Stimulated activated CD4-positive, alpha-beta T cell treated with anti-CD3 and anti-CD28 coated beads, TNF-alpha, amount 100 ng/mL, for 1 hour (primary cell): ENCODE data around the gene TUBB1.
A peak's percentile ranks its signal among the peaks of the same experiment; 100 is the strongest.
"Not testable (repeated sequence)": the region's sequence is repeated elsewhere in the genome, so short reads cannot be mapped to it uniquely, and the experiment has no call there.

Source experiments
- DNase-seq, 3 donors: peaks; one replicate each; pipeline ENCODE4 v3.0.0-alpha.2; 2020; ENCODE audit warnings: low read depth in 3 of 3, low spot score in 1 of 3

The TUBB1 gene

GRCh38 chr20:59019217-59019616, at the start of gene TUBB1:
TUBB1 (plus strand) TSS chr20:59019429; CDS start chr20:59019523, 94 bp downstream.
- no peak for DNase-seq

DNA sequence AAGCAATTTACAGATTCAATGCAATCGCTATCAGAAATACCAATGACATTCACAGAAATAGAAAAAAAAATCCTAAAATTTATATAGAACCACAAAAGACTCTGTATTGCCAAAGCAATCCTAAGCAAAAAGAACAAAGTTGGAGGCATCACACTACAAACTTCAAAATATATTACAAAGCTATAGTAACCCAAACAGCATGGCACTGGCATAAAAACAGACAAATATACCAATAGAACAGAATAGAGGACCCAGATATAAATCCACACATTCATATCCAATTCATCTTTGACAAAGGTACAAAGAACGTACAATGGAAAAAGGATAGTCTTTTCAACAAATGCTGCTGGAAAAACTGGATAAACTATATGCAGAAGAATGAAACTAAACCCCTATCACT, 49.8 kb upstream of the TUBB1 start:
- no peak for DNase-seq

GRCh38 chr20:58970146-58970545, 49.1 kb upstream of the TUBB1 start:
- no peak for DNase-seq

DNA sequence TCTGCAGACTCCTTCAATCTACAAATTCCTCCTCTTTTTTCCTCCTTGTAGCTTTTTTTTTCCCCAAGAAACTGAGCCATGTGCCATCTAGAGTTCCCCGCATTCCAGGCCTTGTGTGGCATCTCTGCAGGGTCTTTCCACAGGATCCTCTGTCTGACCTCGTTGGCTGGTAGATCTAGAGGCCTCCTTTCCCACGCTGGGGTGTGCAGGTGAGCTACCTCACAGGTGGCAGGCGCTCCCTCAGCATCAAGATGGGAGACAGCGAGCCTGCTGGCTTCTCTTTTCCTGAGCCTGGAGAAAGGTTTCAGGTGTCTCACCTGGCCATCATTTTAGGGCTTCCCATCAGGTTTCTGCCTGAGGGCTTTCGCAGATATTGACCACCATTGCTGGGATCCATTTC, 47.8 kb upstream of the TUBB1 start:
- no peak for DNase-seq

- no peak for DNase-seq
Observed at GRCh38 chr20:58973179-58973578, 46.0 kb upstream of the TUBB1 start.

DNA sequence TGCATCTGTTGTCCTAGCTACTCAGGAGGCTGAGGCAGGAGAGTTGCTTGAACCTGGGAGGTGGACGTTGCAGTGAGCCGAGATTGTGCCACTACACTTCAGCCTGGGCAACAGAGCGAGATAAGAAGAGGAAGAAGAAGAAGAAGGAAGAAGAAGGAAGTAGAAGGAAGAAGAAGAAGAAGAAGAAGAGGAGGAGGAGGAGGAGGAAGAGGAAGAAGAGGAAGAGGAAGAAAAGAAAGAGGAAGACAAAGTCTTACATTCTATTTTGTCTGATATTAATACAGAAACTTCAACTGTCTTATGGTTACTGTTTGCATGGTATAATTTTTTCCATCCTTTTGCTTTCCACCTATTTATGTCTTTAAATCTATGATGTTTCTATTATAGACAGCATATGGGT, 45.4 kb upstream of the TUBB1 start:
- no peak for DNase-seq

DNA sequence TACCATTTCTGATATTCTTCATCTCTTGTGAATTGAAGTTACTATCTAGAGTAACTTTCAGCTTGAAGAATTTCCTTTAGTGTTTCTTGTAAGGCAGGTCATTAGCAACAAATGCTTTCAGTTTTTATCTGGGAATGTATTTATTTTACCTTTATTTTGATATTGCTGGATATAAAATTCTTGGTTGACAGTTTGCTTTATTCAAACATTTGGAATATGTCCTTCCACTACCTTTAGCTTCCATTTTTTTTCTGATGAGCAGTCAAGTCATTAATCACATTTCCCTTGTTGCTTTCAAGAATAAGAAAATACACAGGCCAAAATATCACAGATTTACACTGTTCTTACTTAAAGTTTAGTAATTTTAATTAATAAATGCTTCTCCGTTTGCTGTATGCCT, 43.9 kb upstream of the TUBB1 start:
- DNase-seq = no peak

DNA sequence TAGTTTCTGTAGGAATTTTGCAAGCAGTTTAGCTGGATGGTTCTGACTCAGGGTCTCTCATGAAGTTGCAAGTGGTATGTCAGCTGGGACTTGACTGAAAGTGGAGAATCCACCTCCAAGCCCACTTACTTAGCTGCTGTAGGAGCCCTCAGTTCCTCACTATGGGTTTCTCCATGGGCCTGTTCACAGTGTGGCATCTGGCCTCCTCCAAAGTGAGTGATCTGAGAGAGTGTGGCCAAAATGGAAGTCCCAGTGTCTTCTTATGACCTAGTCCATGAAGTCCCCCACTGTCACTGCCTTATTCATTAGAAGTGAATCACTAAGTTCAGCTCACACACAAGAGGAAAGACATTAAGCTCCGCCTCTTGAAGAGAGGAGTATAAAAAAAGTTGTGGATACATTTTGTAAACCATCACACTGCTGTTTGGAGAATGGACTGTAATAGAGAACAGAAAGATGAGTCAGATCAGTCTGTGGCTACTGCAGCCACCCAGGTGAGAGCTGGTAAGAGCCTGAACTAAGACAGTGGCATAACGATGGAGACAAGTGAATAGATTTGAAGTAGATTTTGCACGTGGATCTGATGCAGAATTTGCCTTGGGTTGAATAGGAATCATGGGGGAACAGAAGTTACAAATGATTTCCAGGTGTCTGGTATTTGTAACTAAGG, 43.0 kb upstream of the TUBB1 start:
- no peak for DNase-seq

DNA sequence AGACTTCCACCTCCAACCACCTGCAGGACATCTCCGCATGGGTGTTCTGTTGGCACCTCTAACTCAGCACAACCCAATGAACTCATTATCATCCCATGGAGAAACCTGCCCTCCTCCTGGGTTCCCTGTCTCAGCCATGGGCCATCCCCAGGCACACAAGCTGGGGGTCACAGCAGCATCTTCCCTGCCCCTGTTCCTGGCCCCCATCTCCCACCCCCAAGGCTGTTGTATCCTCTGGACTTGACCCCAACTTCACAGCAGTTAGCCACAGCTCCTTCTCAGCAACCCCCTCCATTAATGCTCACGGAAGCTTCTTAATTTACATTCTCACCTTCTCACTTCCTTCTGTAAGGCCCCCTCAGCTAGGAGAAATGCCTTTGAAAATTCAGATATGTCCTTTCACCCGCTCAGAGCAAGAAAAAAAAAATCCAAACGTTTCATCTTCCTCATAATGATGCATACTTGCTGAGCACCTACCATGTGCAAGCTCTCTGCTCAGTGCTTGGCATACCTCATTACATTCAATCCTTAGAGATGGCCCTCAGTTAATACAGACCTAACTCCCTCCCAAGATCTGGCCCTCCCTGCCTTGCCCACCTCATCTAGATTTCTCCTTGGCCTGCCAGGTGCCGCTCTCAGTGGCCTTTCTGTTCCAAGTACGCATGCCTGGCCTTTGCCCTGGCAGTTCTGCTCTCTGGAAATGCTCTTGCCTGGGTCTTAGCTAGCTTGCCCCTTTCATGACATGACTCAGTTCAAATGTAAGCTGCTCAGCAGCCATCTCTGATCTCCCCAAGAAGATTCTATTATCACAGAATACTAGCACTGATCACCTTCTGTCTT, 40.7 kb upstream of the TUBB1 start:
- no peak for DNase-seq

DNA sequence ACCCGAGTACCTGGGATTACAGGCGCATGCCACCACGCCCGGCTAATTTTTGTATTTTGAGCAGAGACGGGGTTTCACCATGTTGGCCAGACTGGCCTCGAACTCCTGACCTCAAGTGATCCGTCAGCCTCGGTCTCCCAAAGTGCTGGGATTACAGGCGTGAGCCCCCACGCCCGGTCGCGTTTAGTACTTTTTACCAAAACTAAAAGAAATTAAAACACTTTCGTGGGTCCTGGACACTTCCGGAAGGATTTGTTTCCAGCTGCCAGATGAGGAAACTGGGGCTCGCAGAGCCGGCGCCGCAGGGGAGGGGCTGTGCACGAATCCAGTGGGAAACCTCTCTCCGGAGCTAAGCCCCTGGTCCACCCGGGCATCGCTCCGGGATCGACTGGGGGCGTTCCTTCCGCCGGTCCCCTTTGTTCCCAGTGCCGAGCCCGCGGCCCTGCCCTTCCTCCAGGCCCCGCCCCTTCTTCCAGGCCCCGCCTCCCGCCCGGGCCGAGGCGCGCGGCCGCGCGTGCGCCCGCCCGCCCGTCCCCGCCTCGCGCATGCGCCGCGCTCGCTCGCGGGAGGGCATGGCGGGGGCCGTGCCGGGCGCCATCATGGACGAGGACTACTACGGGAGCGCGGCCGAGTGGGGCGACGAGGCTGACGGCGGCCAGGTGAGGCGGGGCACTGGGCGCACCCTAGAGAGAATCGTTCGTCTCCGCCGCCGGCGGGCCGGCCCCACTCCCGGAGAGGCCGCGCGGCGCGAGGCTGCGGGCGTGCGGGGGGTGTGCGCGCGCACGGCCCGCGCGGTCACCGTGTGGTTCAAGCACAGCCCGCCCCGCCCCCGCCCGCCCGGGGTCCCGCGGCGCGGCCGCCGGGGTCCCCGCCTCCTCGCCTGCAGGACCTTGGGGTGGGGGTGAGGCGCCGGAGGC, 38.3 kb upstream of the TUBB1 start, which contains the start of gene NELFCD:
NELFCD (plus strand) TSS at position 546 of the 917 bp plus-strand sequence; CDS start at position 600, 54 bp downstream.
- DNase-seq = peak; percentile 70 to 94 (median 83)

DNA sequence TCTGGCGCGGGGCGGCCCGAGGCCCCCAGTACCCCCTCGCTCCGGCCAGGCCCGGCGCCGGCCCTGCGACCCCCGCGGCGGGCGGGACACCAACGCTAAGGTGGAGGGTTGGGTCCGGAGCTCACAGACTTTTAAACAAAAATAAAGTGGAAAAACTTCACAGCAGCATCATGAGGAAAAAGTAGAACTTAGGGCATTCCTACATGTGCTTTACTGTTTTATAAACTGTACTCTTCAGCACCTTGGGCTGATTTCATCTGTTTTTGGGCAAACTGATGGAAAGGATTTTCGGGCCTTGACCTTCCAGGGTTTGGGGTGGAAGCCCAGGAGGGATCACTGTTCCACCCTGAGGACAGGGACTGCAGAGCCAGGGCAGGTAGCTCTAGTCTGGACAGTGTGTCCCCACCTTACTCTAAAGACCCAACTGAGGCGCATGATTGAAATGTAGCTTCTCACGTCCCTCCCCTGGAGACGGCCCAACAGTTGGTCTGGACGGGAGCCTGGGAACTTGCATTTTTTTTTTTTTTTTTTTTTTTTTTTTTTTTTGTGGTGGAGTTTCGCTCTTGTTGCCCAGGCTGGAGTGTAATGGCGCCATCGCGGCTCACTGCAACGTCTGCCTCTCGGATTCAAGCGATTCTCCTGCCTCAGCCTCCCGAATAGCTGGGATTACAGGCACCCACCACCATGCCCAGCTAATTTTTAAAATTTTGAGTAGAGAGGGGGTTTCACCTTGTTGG, 37.4 kb upstream of the TUBB1 start:
- no peak for DNase-seq

DNA sequence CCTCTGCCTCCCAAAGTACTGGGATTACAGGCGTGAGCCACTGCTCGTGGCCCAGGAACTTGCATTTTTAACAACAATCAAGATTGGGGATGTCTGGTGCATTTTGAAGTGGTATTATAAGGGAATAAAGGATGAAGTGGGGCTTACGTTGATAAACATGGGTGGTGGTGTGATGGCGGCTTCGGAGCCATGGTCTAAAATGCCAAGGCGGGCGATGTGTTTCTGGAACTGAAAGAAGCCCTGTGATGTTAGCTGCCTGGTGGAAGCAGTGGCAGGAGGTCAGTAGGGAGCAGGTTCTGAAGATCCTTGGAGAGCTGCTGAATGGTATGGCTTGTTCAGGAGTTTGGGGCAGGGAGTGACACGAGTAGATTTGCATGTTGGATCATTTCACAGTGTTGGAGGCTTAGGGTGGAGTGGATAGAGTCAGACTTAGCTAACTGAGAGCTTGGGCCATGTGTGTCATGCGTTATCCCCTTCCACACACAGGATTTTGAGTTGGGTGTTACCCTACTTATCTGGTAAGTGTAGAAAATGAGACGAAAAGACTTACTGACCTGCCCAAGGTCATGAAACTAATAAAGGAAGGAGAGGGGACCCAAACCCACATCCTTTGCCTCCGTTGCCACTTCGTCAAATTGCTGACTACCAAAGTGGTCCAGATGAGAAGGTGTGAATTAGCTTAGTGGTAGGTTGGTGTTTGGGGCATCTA, 36.7 kb upstream of the TUBB1 start:
- DNase-seq = no peak

DNA sequence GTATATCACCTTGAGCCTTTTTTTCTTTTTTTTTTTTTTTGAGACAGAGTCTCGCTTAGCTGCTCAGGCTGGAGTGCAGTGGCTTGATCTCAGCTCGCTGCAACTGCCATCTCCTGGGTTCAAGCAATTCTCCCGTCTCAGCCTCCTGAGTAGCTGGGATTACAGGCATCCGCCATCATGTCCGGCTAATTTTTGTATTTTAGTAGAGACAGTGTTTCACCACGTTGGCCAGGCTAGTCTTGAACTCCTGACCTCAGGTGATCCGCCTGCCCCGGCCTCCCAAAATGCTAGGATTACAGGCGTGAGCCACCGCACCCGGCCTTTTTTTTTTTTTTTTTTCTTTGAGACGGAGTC, 36.1 kb upstream of the TUBB1 start:
- not testable (repeated sequence) for DNase-seq

GRCh38 chr20:58984691-58985090, 34.5 kb upstream of the TUBB1 start:
- no peak for DNase-seq

GRCh38 chr20:58985656-58986055, 33.6 kb upstream of the TUBB1 start:
- DNase-seq = no peak

- DNase-seq = no peak
Observed at GRCh38 chr20:58986286-58986967, 32.8 kb upstream of the TUBB1 start.

- DNase-seq = no peak
Observed at GRCh38 chr20:58986968-58987517, 32.2 kb upstream of the TUBB1 start.

GRCh38 chr20:58987790-58988564, 31.3 kb upstream of the TUBB1 start:
- no peak for DNase-seq

DNA sequence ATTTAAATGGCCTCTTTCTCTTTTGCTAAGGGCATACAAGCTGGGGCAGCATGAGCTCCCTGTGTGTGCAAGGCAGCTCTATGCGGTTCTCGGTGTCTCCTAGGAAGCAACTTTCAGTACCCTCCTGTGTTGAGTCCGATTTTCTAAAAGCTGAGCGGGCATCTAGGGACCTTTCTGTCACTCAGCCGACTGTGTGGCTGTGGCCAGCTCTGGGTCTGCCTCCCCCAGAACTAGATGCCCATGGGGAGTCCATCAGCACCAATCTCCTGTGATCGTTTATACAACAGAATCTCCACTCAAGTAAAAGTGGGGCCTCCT, 30.7 kb upstream of the TUBB1 start:
- no peak for DNase-seq
